MM.1S (cell line): ENCODE measurements around the gene GRIA4.
A peak's percentile ranks its signal among the peaks of the same experiment; 100 is the strongest.

ENCODE experiments used
- DNase-seq: peaks from one replicate; pipeline ENCODE4 v3.0.0-alpha.2; 2015
- H2AFZ ChIP-seq: fragments of 300-600 bp; sonication (generic); 2 replicates; pipeline ENCODE4 v1.6.0; 2016; ENCODE audit warnings: antibody characterized with exemption, low read length
- H3F3A ChIP-seq: fragments of 300-600 bp; sonication (generic); 2 replicates; pipeline ENCODE4 v1.6.1; 2016; ENCODE audit warnings: mild to moderate bottlenecking, antibody characterized with exemption, low read length, moderate library complexity, mixed read lengths; ENCODE audit not compliant: insufficient read depth
- H3K27ac ChIP-seq: fragments of 300-600 bp; sonication (generic); 2 replicates; pipeline ENCODE4 v1.5.1; 2016; ENCODE audit warnings: mild to moderate bottlenecking, low read length
- H3K27me3 ChIP-seq: fragments of 300-600 bp; sonication (generic); replicated peaks from 2 replicates; pipeline ENCODE4 v1.6.0; 2016; ENCODE audit warnings: low read length; ENCODE audit not compliant: insufficient read depth
- H3K36me3 ChIP-seq: fragments of 300-600 bp; sonication (generic); replicated peaks from 2 replicates; pipeline ENCODE4 v1.6.1; 2016; ENCODE audit warnings: mild to moderate bottlenecking, low read length, mixed read lengths; ENCODE audit not compliant: insufficient read depth
- H3K4me1 ChIP-seq: fragments of 300-600 bp; sonication (generic); 2 replicates; pipeline ENCODE4 v1.6.1; 2016; ENCODE audit warnings: low read length, mixed read lengths
- H3K4me2 ChIP-seq: fragments of 300-600 bp; sonication (generic); 2 replicates; pipeline ENCODE4 v1.6.0; 2016; ENCODE audit warnings: low read depth, low read length
- H3K4me3 ChIP-seq: fragments of 300-600 bp; sonication (generic); 2 replicates; pipeline ENCODE4 v1.5.1; 2016; ENCODE audit warnings: low read length, mixed read lengths
- H3K79me2 ChIP-seq: fragments of 300-600 bp; sonication (generic); 2 replicates; pipeline ENCODE4 v1.6.1; 2016; ENCODE audit warnings: mixed run types, low read length, mixed read lengths
- H3K9ac ChIP-seq: fragments of 300-600 bp; sonication (generic); 2 replicates; pipeline ENCODE4 v1.6.1; 2016; ENCODE audit warnings: low read length, mixed read lengths
- H3K9me2 ChIP-seq: fragments of 300-600 bp; sonication (generic); replicated peaks from 2 replicates; pipeline ENCODE4 v1.6.1; 2016; ENCODE audit warnings: mild to moderate bottlenecking, low read length, mixed read lengths; ENCODE audit not compliant: insufficient read depth
- H3K9me3 ChIP-seq: fragments of 300-600 bp; sonication (generic); replicated peaks from 2 replicates; pipeline ENCODE4 v1.6.1; 2016; ENCODE audit warnings: mild to moderate bottlenecking, low read length, mixed read lengths; ENCODE audit not compliant: insufficient read depth
- H4K20me1 ChIP-seq: fragments of 300-600 bp; sonication (generic); 2 replicates; pipeline ENCODE4 v1.6.1; 2016; ENCODE audit warnings: mild to moderate bottlenecking, low read length, moderate library complexity, mixed read lengths; ENCODE audit not compliant: insufficient read depth
- CTCF ChIP-seq: fragments of 300-600 bp; sonication (generic); IDR thresholded peaks from 2 replicates; pipeline ENCODE4 v1.5.1; 2016; ENCODE audit warnings: antibody characterized with exemption, low read length, mixed read lengths
- EZH2 ChIP-seq: fragments of 300-600 bp; sonication (generic); optimal IDR thresholded peaks from 2 replicates; pipeline ENCODE3; 2017; ENCODE audit warnings: low read depth, mild to moderate bottlenecking, antibody characterized with exemption, low read length, mixed read lengths
- EZH2phosphoT487 ChIP-seq: fragments of 300-600 bp; sonication (generic); IDR thresholded peaks from 2 replicates; pipeline ENCODE4 v1.6.1; 2018; ENCODE audit warnings: antibody characterized with exemption, low read length

Gene GRIA4

GRCh38 chr11:105827906-105828305 is 218.0 kb downstream of the GRIA4 start:
- Histone ChIP-seq H3K27ac (no peak overlapping the region), H3K4me1 (peaks cover 9% of the 10 kb centered on the region; the same call in 1 of the 2 replicates), H3K9me3 (no peaks in the 10 kb centered on the region), H3K9me2 (no peaks in the 10 kb centered on the region), H3K36me3 (no peaks in the 10 kb centered on the region), H3K79me2 (no peaks in the 10 kb centered on the region), H2AFZ (no peak overlapping the region), H3K4me3 (no peak overlapping the region), H3F3A (no peaks in the 10 kb centered on the region), H3K27me3 (no peaks in the 10 kb centered on the region), H3K9ac (no peak overlapping the region), H3K4me2 (no peak overlapping the region), H4K20me1 (no peaks in the 10 kb centered on the region)
- no peak for DNase-seq
- TF ChIP-seq EZH2phosphoT487 (no peak), EZH2 (no peak), CTCF (no peak)

- no peaks in the 10 kb centered on the region for H3K9me3 ChIP-seq
- H2AFZ ChIP-seq, result no peak overlapping the region
- peak; percentile 59 for DNase-seq
- H3F3A ChIP-seq, result no peaks in the 10 kb centered on the region
- no peak for TF ChIP-seq EZH2
- H3K27ac ChIP-seq, result peak overlapping the region; percentile 28; the same call in 1 of the 2 replicates
- no peaks in the 10 kb centered on the region for H3K79me2 ChIP-seq
- H3K4me3 ChIP-seq, result 0 out of 2 replicates have a peak overlapping the region, but pooled peaks have one; percentile 6
- no peaks in the 10 kb centered on the region for H3K27me3 ChIP-seq
- H3K9me2 ChIP-seq, result no peaks in the 10 kb centered on the region
- H3K4me2 ChIP-seq, result peak overlapping the region; percentile 37; the same call in 1 of the 2 replicates
- no peak overlapping the region for H3K9ac ChIP-seq
- H4K20me1 ChIP-seq, result no peaks in the 10 kb centered on the region
- no peaks in the 10 kb centered on the region for H3K36me3 ChIP-seq
- peaks cover 9% of the 10 kb centered on the region; the same call in 1 of the 2 replicates for H3K4me1 ChIP-seq
Observed at GRCh38 chr11:105829084-105829483, 219.2 kb downstream of the GRIA4 start.

GRCh38 chr11:105834461-105834860 is 224.6 kb downstream of the GRIA4 start:
- Histone ChIP-seq H3K9me3 (no peaks in the 10 kb centered on the region), H3K9me2 (no peaks in the 10 kb centered on the region), H3K36me3 (no peaks in the 10 kb centered on the region), H3K27ac (no peak overlapping the region), H3K79me2 (no peaks in the 10 kb centered on the region), H2AFZ (no peak overlapping the region), H3K4me2 (no peak overlapping the region), H3K4me1 (peaks cover 2% of the 10 kb centered on the region; the same call in 1 of the 2 replicates), H3F3A (no peaks in the 10 kb centered on the region), H3K9ac (no peak overlapping the region), H4K20me1 (no peaks in the 10 kb centered on the region), H3K27me3 (no peaks in the 10 kb centered on the region), H3K4me3 (no peak overlapping the region)
- DNase-seq, result no peak
- no peak for TF ChIP-seq EZH2
- TF ChIP-seq CTCF, result no peak
- TF ChIP-seq EZH2phosphoT487, result no peak

- H3K9me3 ChIP-seq, result no peaks in the 10 kb centered on the region
- no peaks in the 10 kb centered on the region for H3K9me2 ChIP-seq
- no peaks in the 10 kb centered on the region for H3K79me2 ChIP-seq
- no peaks in the 10 kb centered on the region for H3K36me3 ChIP-seq
- no peak for TF ChIP-seq EZH2phosphoT487
- no peak for TF ChIP-seq EZH2
- TF ChIP-seq CTCF, result no peak
- no peaks in the 10 kb centered on the region for H3K4me1 ChIP-seq
- H3K4me3 ChIP-seq, result no peak overlapping the region
- H3K9ac ChIP-seq, result no peak overlapping the region
- no peak overlapping the region for H2AFZ ChIP-seq
- H3K27me3 ChIP-seq, result no peaks in the 10 kb centered on the region
- DNase-seq, result no peak
- H3K27ac ChIP-seq, result no peak overlapping the region
- H4K20me1 ChIP-seq, result no peaks in the 10 kb centered on the region
- no peaks in the 10 kb centered on the region for H3F3A ChIP-seq
- H3K4me2 ChIP-seq, result no peak overlapping the region
Observed at GRCh38 chr11:105838668-105839384, 229.0 kb downstream of the GRIA4 start.
